Hematopoietic multipotent progenitor cell treated with erythropoietin and hydrocortisone succinate and interleukin-3 and kit ligand, for 6 days (in vitro differentiated cells): Measurements from ENCODE around the gene FSD1L.
"Not testable (repeated sequence)": the region's sequence is repeated elsewhere in the genome, so short reads cannot be mapped to it uniquely, and the experiment has no call there.

ENCODE experiments used
- DNase-seq: peaks from one replicate; pipeline ENCODE4 v3.0.0-alpha.2; 2015

FSD1L gene

GRCh38 chr9:105496826-105497225 is 49.0 kb downstream of the FSD1L start:
- DNase-seq = no peak

GRCh38 chr9:105497704-105498103 is 49.9 kb downstream of the FSD1L start:
- DNase-seq = no peak

GRCh38 chr9:105500108-105500766 is 52.4 kb downstream of the FSD1L start:
- no peak for DNase-seq

GRCh38 chr9:105501414-105501813 is 53.6 kb downstream of the FSD1L start:
- no peak for DNase-seq

- no peak for DNase-seq
Observed at GRCh38 chr9:105502276-105502675, 54.4 kb downstream of the FSD1L start.

- DNase-seq = peak; percentile 50
Observed at GRCh38 chr9:105503881-105504280, 56.0 kb downstream of the FSD1L start.

GRCh38 chr9:105507096-105507790 is 59.4 kb downstream of the FSD1L start:
- no peak for DNase-seq

GRCh38 chr9:105508530-105508929 is 60.7 kb downstream of the FSD1L start:
- no peak for DNase-seq

GRCh38 chr9:105510024-105510423 is 62.2 kb downstream of the FSD1L start:
- DNase-seq = no peak

GRCh38 chr9:105511446-105511845 is 63.6 kb downstream of the FSD1L start:
- no peak for DNase-seq

GRCh38 chr9:105515811-105516413 is 68.1 kb downstream of the FSD1L start:
- no peak for DNase-seq

GRCh38 chr9:105519710-105520369 is 72.0 kb downstream of the FSD1L start:
- not testable (repeated sequence) for DNase-seq

GRCh38 chr9:105520992-105521391 is 73.2 kb downstream of the FSD1L start:
- not testable (repeated sequence) for DNase-seq

- not testable (repeated sequence) for DNase-seq
Observed at GRCh38 chr9:105522618-105523385, 75.0 kb downstream of the FSD1L start.

GRCh38 chr9:105531530-105531929 is 83.7 kb downstream of the FSD1L start:
- no peak for DNase-seq

GRCh38 chr9:105535920-105536668 is 88.3 kb downstream of the FSD1L start:
- DNase-seq = no peak

- peak; percentile 45 for DNase-seq
Observed at GRCh38 chr9:105539452-105539851, 91.6 kb downstream of the FSD1L start.

- DNase-seq = no peak
Observed at GRCh38 chr9:105541838-105542237, 94.0 kb downstream of the FSD1L start.

GRCh38 chr9:105554042-105554441 is 106.2 kb downstream of the FSD1L start:
- no peak for DNase-seq

GRCh38 chr9:105557804-105558610 is 110.2 kb downstream of the FSD1L start, which contains the start of gene FKTN:
FKTN (plus strand) TSS chr9:105558131; CDS start chr9:105575033, 16,902 bp downstream.
- DNase-seq = peak; percentile 87

- DNase-seq = no peak
Observed at GRCh38 chr9:105572455-105572854, 124.6 kb downstream of the FSD1L start.
